Neural cell (in vitro differentiated cells): ENCODE results near the gene KCNK2. TPM values are rescaled to one million over a fixed set of nuclear protein-coding genes. Genes with fewer than 3 reads are reported as not detected.

ENCODE experiments used
- H2AFZ ChIP-seq: fragments of 200-600, 300-800 bp; sonication (generic), shearing (Covaris generic); 2 replicates; pipeline ENCODE4 v1.6.0; 2014; ENCODE audit warnings: low read depth, mild to moderate bottlenecking, antibody characterized with exemption, low read length, moderate library complexity
- H3F3A ChIP-seq: fragments of 200-600 bp; shearing (Covaris generic); 2 replicates; pipeline ENCODE4 v1.6.1; 2016; ENCODE audit warnings: mild to moderate bottlenecking, moderate library complexity, mixed read lengths, antibody characterized with exemption, low read length; ENCODE audit not compliant: insufficient read depth, poor library complexity, severe bottlenecking
- H3K27ac ChIP-seq: fragments of 200-600, 300-800 bp; sonication (generic), shearing (Covaris generic); 2 replicates; pipeline ENCODE4 v1.5.1; 2014; ENCODE audit warnings: mild to moderate bottlenecking, low read length, moderate library complexity
- H3K27me3 ChIP-seq: fragments of 300-800, 200-600 bp; sonication (generic), shearing (Covaris generic); 2 replicates; pipeline ENCODE4 v1.6.0; 2014; ENCODE audit warnings: mild to moderate bottlenecking, low read depth, low read length, moderate library complexity; ENCODE audit not compliant: insufficient read depth
- H3K36me3 ChIP-seq: fragments of 300-800, 200-600 bp; sonication (generic), shearing (Covaris generic); 2 replicates; pipeline ENCODE4 v1.5.1; 2014; ENCODE audit warnings: mild to moderate bottlenecking, antibody characterized with exemption, low read length, moderate library complexity; ENCODE audit not compliant: insufficient read depth
- H3K4me2 ChIP-seq: fragments of 300-800, 200-600 bp; sonication (generic), shearing (Covaris generic); 2 replicates; pipeline ENCODE4 v1.6.0; 2014; ENCODE audit warnings: mild to moderate bottlenecking, low read length
- H3K4me3 ChIP-seq: fragments of 300-800, 200-600 bp; sonication (generic), shearing (Covaris generic); 2 replicates; pipeline ENCODE4 v1.5.1; 2014; ENCODE audit warnings: mild to moderate bottlenecking, low read length, moderate library complexity
- H3K79me2 ChIP-seq: fragments of 200-600 bp; shearing (Covaris generic); replicated peaks from 2 replicates; pipeline ENCODE4 v1.6.0; 2014; ENCODE audit warnings: mild to moderate bottlenecking, low read length, moderate library complexity; ENCODE audit not compliant: insufficient read depth
- H3K9ac ChIP-seq: fragments of 300-800, 200-600 bp; sonication (generic), shearing (Covaris generic); 2 replicates; pipeline ENCODE4 v1.6.1; 2016; ENCODE audit warnings: mild to moderate bottlenecking, low read length, mixed read lengths
- H3K9me2 ChIP-seq: fragments of 200-600 bp; shearing (Covaris generic); 2 replicates; pipeline ENCODE4 v1.6.1; 2016; ENCODE audit warnings: mild to moderate bottlenecking, low read length, mixed read lengths; ENCODE audit not compliant: insufficient read depth
- H3K9me3 ChIP-seq: fragments of 200-600, 300-800 bp; sonication (generic), shearing (Covaris generic); 2 replicates; pipeline ENCODE4 v1.6.1; 2016; ENCODE audit warnings: mild to moderate bottlenecking, mixed run types, low read length, moderate library complexity, mixed read lengths
- H4K20me1 ChIP-seq: fragments of 200-600 bp; shearing (Covaris generic); 2 replicates; pipeline ENCODE4 v1.6.1; 2016; ENCODE audit warnings: mild to moderate bottlenecking, mixed run types; ENCODE audit not compliant: insufficient read depth
- CTCF ChIP-seq: fragments of 450-650 bp; IDR thresholded peaks from 2 replicates; pipeline ENCODE4 v1.5.1; 2014; ENCODE audit warnings: antibody characterized with exemption, mild to moderate bottlenecking, moderate library complexity; ENCODE audit not compliant: poor library complexity, severe bottlenecking
- EP300 ChIP-seq: fragments of 450-650 bp; conservative IDR thresholded peaks from 2 replicates; pipeline ENCODE4 v1.6.1; 2014; ENCODE audit warnings: antibody characterized with exemption, mild to moderate bottlenecking, moderate library complexity; ENCODE audit not compliant: poor library complexity, severe bottlenecking
- EZH2 ChIP-seq: fragments of 200-600, 300-800 bp; shearing (Covaris generic), sonication (generic); IDR thresholded peaks from 2 replicates; pipeline ENCODE4 v1.6.1; 2014; ENCODE audit warnings: antibody characterized with exemption, low read length, borderline replicate concordance, mild to moderate bottlenecking; ENCODE audit not compliant: insufficient read depth, poor library complexity, severe bottlenecking
- MXI1 ChIP-seq: fragments of 450-650 bp; conservative IDR thresholded peaks from 2 replicates; pipeline ENCODE4 v1.6.1; 2014; ENCODE audit warnings: antibody characterized with exemption, mild to moderate bottlenecking; ENCODE audit not compliant: poor library complexity, severe bottlenecking
- POLR2AphosphoS5 ChIP-seq: IDR thresholded peaks from 2 replicates; pipeline ENCODE4 v1.6.1; 2012
- RAD21 ChIP-seq: fragments of 450-650 bp; conservative IDR thresholded peaks from 2 replicates; pipeline ENCODE4 v1.6.1; 2014; ENCODE audit warnings: antibody characterized with exemption, mild to moderate bottlenecking, moderate library complexity
- REST ChIP-seq: IDR thresholded peaks from 2 replicates; pipeline ENCODE4 v1.6.1; 2012; ENCODE audit warnings: borderline replicate concordance
- SMC3 ChIP-seq: fragments of 450-650 bp; conservative IDR thresholded peaks from 2 replicates; pipeline ENCODE4 v1.6.1; 2014; ENCODE audit warnings: antibody characterized with exemption, mild to moderate bottlenecking, moderate library complexity; ENCODE audit not compliant: poor library complexity
- TAF1 ChIP-seq: IDR thresholded peaks from 2 replicates; pipeline ENCODE4 v1.6.1; 2012; ENCODE audit warnings: low read depth
- polyA plus RNA-seq: library from polyadenylated mRNA; depleted of rRNA; stranded (reverse); fragments of >200 nt; gene quantifications from 2 replicates; pipeline ENCODE4 v1.2.3, GENCODE V29; 2014

The KCNK2 gene
- polyA plus RNA-seq, 1 donor from 2014 or later: 6.8 TPM

- TF ChIP-seq RAD21 (no peak), MXI1 (no peak)
- Histone ChIP-seq H3K4me3 (peak overlapping the region; percentile 78), H3F3A (no peaks in the 10 kb centered on the region), H3K9me2 (no peaks in the 10 kb centered on the region), H3K79me2 (no peaks in the 10 kb centered on the region), H3K36me3 (no peaks in the 10 kb centered on the region), H3K27me3 (peaks cover 40% of the 10 kb centered on the region), H3K9me3 (no peaks in the 10 kb centered on the region), H4K20me1 (no peaks in the 10 kb centered on the region), H3K4me2 (peak overlapping the region; percentile 15), H3K27ac (no peak overlapping the region), H3K9ac (no peak overlapping the region), H2AFZ (no peak overlapping the region)
Measured at GRCh38 chr1:215084621-215085020, 2.1 kb downstream of the KCNK2 start.

- Histone ChIP-seq H3K4me3 (no peak overlapping the region), H3K36me3 (no peaks in the 10 kb centered on the region), H3K79me2 (no peaks in the 10 kb centered on the region), H3K9me3 (no peaks in the 10 kb centered on the region), H3K27me3 (peaks cover 17% of the 10 kb centered on the region), H2AFZ (no peak overlapping the region), H3K27ac (no peak overlapping the region), H3K4me2 (no peak overlapping the region), H3K9ac (no peak overlapping the region), H4K20me1 (no peaks in the 10 kb centered on the region), H3F3A (no peaks in the 10 kb centered on the region), H3K9me2 (no peaks in the 10 kb centered on the region)
- TF ChIP-seq EZH2: no peak
- TF ChIP-seq TAF1: no peak
- no peak for TF ChIP-seq RAD21
- TF ChIP-seq REST: no peak
- TF ChIP-seq CTCF: no peak
- TF ChIP-seq POLR2AphosphoS5: no peak
- TF ChIP-seq EP300: no peak
- no peak for TF ChIP-seq SMC3
- TF ChIP-seq MXI1: no peak
Measured at GRCh38 chr1:215087603-215088002, 5.1 kb downstream of the KCNK2 start.

- Histone ChIP-seq H3K4me3 (no peak overlapping the region), H3K4me2 (no peak overlapping the region), H3K36me3 (no peaks in the 10 kb centered on the region), H3K27ac (no peak overlapping the region), H3K9me3 (no peaks in the 10 kb centered on the region), H3K9ac (no peak overlapping the region), H3K79me2 (no peaks in the 10 kb centered on the region), H2AFZ (no peak overlapping the region), H3K9me2 (no peaks in the 10 kb centered on the region), H4K20me1 (no peaks in the 10 kb centered on the region), H3F3A (no peaks in the 10 kb centered on the region), H3K27me3 (no peaks in the 10 kb centered on the region)
- TF ChIP-seq TAF1 (no peak), REST (no peak), POLR2AphosphoS5 (no peak), RAD21 (no peak), EZH2 (no peak), EP300 (no peak), MXI1 (no peak), CTCF (no peak), SMC3 (no peak)
Measured at GRCh38 chr1:215094381-215094780, 11.8 kb downstream of the KCNK2 start.
